Measurements from ENCODE around the gene HSF2. TPM values are rescaled to one million over a fixed set of nuclear protein-coding genes. Genes with fewer than 3 reads are reported as not detected.
A peak's percentile ranks its signal among the peaks of the same experiment; 100 is the strongest.
"Not testable (repeated sequence)": the region's sequence is repeated elsewhere in the genome, so short reads cannot be mapped to it uniquely, and the experiment has no call there.

HSF2 gene
- total RNA-seq, 1 experiment from 2014 or later: 36.8 TPM

DNA sequence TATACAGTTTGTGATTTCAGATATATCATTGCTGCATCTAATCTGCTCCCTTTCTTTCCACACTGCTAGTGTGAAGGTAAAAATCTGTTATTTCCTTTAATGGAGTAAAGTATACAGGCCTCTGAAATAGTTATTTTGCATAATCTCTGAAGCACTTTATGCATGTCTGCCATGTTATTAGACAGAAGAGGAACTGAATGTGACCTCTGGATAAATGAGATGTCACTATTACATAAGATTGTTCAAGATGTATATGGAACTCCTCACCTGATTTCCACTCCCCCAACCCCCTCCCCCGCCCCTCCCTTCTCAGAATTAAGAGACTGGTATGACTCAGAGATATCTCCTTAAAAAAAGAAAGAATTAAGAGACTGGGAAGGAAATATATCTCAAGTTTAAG, 45.8 kb downstream of the HSF2 start:
- H3K27me3 ChIP-seq (replicated peaks): no peaks in the 10 kb centered on the region
- H3K36me3 ChIP-seq: peaks cover 77% of the 10 kb centered on the region
- H3K9me3 ChIP-seq (replicated peaks): no peaks in the 10 kb centered on the region
- H3K27ac ChIP-seq: no peak overlapping the region
- no peak for DNase-seq (ENCODE audit: low read depth in 1 of 2, low spot score in 2 of 2)
- no peaks in the 10 kb centered on the region for H3K4me1 ChIP-seq (replicated peaks)
- no peak overlapping the region for H3K4me3 ChIP-seq

DNA sequence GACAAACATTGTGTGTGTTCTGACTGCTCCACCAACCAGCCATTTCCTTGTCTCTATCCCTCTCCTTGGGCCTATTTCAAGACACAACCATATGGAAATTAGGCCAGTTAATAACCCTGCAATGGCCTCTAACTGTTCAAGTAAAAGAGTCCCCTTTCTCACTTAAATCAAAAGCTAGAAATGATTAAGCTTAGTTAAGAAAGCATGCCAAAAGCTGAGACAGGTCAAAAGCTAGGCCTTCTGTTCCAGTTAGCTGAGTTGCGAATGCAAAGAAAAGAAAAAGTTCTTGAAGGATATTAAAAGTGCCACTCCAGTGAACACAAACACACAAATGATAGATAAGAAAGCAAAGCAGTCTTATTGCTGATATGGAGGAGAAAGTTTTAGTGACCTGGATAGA, 49.6 kb downstream of the HSF2 start:
- no peak for DNase-seq (ENCODE audit: low read depth in 1 of 2, low spot score in 2 of 2)
- Histone ChIP-seq H3K27me3 (replicated peaks) (no peaks in the 10 kb centered on the region), H3K36me3 (peaks cover 81% of the 10 kb centered on the region), H3K27ac (no peak overlapping the region), H3K4me3 (no peak overlapping the region), H3K4me1 (replicated peaks) (no peaks in the 10 kb centered on the region), H3K9me3 (replicated peaks) (no peaks in the 10 kb centered on the region)

DNA sequence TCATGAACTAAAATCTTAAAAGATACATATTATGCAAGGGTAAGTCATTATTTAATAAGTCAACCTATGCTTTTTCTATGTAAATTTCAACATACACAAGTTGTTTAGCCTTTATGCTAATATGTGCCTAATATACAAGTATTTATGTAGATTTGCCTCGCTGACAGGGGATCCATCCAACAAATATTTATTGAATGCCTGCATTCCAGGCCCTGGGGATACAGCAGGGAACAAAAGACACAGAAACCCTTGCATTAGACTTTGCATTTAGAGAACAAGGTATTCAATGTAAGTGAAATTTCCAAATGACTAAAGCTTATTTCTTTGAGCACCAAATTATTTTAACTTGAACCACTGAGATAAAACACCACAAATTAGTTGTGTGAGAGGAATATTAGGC, 53.1 kb downstream of the HSF2 start:
- Histone ChIP-seq H3K36me3 (peaks cover 92% of the 10 kb centered on the region), H3K4me3 (no peak overlapping the region), H3K4me1 (replicated peaks) (no peaks in the 10 kb centered on the region), H3K9me3 (replicated peaks) (no peaks in the 10 kb centered on the region), H3K27ac (no peak overlapping the region), H3K27me3 (replicated peaks) (no peaks in the 10 kb centered on the region)
- no peak for DNase-seq (ENCODE audit: low read depth in 1 of 2, low spot score in 2 of 2)

GRCh38 chr6:122454673-122455072, 55.2 kb downstream of the HSF2 start:
- no peaks in the 10 kb centered on the region for H3K9me3 ChIP-seq (replicated peaks)
- H3K27me3 ChIP-seq (replicated peaks): no peaks in the 10 kb centered on the region
- H3K4me3 ChIP-seq: no peak overlapping the region
- DNase-seq (ENCODE audit: low read depth in 1 of 2, low spot score in 2 of 2): no peak
- no peak overlapping the region for H3K27ac ChIP-seq
- H3K36me3 ChIP-seq: peaks cover 89% of the 10 kb centered on the region
- peaks cover 6% of the 10 kb centered on the region; the same call in 1 of the 2 replicates for H3K4me1 ChIP-seq (replicated peaks)

- not testable (repeated sequence) for H3K4me1 ChIP-seq (replicated peaks); H3K27me3 ChIP-seq (replicated peaks); H3K27ac ChIP-seq; H3K9me3 ChIP-seq (replicated peaks); H3K4me3 ChIP-seq; DNase-seq (ENCODE audit: low read depth in 1 of 2, low spot score in 2 of 2)
- H3K36me3 ChIP-seq: peaks cover 85% of the 10 kb centered on the region
These were observed 55.7 kb downstream of the HSF2 start for GRCh38 chr6:122455116-122455515.

DNA sequence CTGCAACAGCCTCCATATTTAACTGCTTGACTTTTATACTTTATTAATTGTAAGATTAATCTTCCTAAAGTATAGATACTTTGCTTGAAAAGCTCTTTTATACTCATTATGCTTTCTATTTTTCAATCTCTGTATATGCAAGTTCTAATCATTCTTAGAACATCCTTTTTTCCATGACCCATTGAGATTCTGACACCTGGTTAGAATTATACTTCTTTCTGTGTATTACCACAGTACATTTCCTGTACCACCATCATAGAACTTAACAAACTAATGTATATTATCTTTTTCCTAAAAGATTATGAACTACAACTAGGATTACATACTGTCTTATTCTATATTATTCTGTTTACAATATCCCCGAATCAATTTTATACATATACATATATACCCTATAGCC, 58.6 kb downstream of the HSF2 start:
- DNase-seq (ENCODE audit: low read depth in 1 of 2, low spot score in 2 of 2): no peak
- H3K9me3 ChIP-seq (replicated peaks): no peaks in the 10 kb centered on the region
- H3K4me1 ChIP-seq (replicated peaks): peaks cover 6% of the 10 kb centered on the region; the same call in 1 of the 2 replicates
- H3K27ac ChIP-seq: no peak overlapping the region
- no peaks in the 10 kb centered on the region for H3K27me3 ChIP-seq (replicated peaks)
- H3K36me3 ChIP-seq: peaks cover 58% of the 10 kb centered on the region
- no peak overlapping the region for H3K4me3 ChIP-seq

GRCh38 chr6:122459240-122459639, 59.8 kb downstream of the HSF2 start:
- H3K9me3 ChIP-seq (replicated peaks): no peaks in the 10 kb centered on the region
- H3K27ac ChIP-seq: no peak overlapping the region
- peaks cover 47% of the 10 kb centered on the region for H3K36me3 ChIP-seq
- H3K4me1 ChIP-seq (replicated peaks): peaks cover 6% of the 10 kb centered on the region; the same call in 1 of the 2 replicates
- H3K4me3 ChIP-seq: no peak overlapping the region
- no peak for DNase-seq (ENCODE audit: low read depth in 1 of 2, low spot score in 2 of 2)
- H3K27me3 ChIP-seq (replicated peaks): no peaks in the 10 kb centered on the region

DNA sequence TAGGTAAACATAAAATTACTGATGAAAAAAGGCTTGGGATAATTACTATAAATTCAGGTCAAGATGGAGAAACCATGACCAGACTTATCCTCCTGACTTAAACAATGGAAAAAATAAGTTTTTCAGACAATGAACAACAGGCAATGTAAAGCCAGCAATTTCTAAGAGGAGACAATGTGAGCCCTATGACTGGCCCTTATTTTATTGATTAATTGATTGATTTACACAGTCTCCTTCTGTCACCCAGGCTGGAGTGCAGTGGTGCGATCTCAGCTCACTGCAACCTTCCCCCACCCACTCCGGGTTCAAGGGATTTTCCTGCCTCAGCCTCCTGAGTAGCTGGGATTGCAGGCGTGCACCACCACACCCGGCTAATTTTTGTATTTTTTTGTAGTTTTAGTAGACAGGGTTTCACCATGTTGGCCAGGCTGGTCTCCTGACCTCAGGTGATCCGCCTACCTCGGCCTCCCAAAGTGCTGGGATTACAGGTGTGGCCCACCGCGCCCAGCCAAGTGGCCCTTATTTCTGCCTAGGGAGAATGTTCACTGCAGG, 60.5 kb downstream of the HSF2 start:
- H3K4me1 ChIP-seq (replicated peaks); H3K27ac ChIP-seq; DNase-seq (ENCODE audit: low read depth in 1 of 2, low spot score in 2 of 2); H3K27me3 ChIP-seq (replicated peaks); H3K9me3 ChIP-seq (replicated peaks); H3K4me3 ChIP-seq: not testable (repeated sequence)
- H3K36me3 ChIP-seq: peaks cover 40% of the 10 kb centered on the region

GRCh38 chr6:122461885-122462284, 62.4 kb downstream of the HSF2 start:
- Histone ChIP-seq H3K9me3 (replicated peaks) (no peaks in the 10 kb centered on the region), H3K27me3 (replicated peaks) (no peaks in the 10 kb centered on the region), H3K36me3 (peaks cover 27% of the 10 kb centered on the region), H3K4me3 (no peak overlapping the region), H3K27ac (no peak overlapping the region), H3K4me1 (replicated peaks) (peaks cover 6% of the 10 kb centered on the region; the same call in 1 of the 2 replicates)
- DNase-seq (ENCODE audit: low read depth in 1 of 2, low spot score in 2 of 2): no peak

- peak within 1 kb of the TSS; percentile 93 for H3K27ac ChIP-seq
These were observed 71.9 kb downstream of the HSF2 start, which contains the start of gene SERINC1 for GRCh38 chr6:122471107-122472021. TSS of gene SERINC1 (minus strand) at chr6:122471807. CDS start at chr6:122471737, 70 bp downstream.

GRCh38 chr6:122472022-122472340, 72.5 kb downstream of the HSF2 start:
- peak overlapping the region; percentile 81 for H3K4me3 ChIP-seq
- no peak for DNase-seq (ENCODE audit: low read depth in 1 of 2, low spot score in 2 of 2)

More at GRCh38 chr6:122471107-122472021, 71.9 kb downstream of the HSF2 start, which contains the start of gene SERINC1:
- peaks cover 9% of the 10 kb centered on the region; the same call in 1 of the 2 replicates for H3K4me1 ChIP-seq (replicated peaks)
- H3K27me3 ChIP-seq (replicated peaks): no peaks in the 10 kb centered on the region
- H3K36me3 ChIP-seq: peaks cover 10% of the 10 kb centered on the region
- no peaks in the 10 kb centered on the region for H3K9me3 ChIP-seq (replicated peaks)
- peak; percentile 91 to 92 for DNase-seq (ENCODE audit: low read depth in 1 of 2, low spot score in 2 of 2)
- peak within 1 kb of the TSS; percentile 81 for H3K4me3 ChIP-seq

DNA sequence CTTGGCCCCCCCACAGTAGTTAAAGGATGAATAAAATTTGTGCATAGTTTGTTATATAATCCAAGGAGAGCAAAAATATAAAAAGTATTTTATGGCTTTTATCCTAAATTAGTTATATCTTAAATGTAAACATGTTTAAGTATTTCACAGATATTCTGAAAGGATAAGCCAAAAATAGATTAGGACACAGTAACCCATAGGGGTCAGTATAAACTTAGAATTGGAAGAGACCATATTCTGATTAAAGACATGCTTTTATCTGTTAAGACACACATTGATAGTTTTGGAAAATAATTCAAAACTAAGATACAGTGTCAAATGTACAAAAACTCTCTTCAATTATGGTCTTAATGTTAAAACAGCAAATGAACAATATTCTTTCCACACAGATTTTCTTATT, 76.7 kb downstream of the HSF2 start:
- Histone ChIP-seq H3K27me3 (replicated peaks) (no peaks in the 10 kb centered on the region), H3K36me3 (peaks cover 3% of the 10 kb centered on the region), H3K4me3 (no peak overlapping the region), H3K4me1 (replicated peaks) (no peaks in the 10 kb centered on the region), H3K27ac (no peak overlapping the region), H3K9me3 (replicated peaks) (no peaks in the 10 kb centered on the region)
- no peak for DNase-seq (ENCODE audit: low read depth in 1 of 2, low spot score in 2 of 2)

More at GRCh38 chr6:122472022-122472340, 72.5 kb downstream of the HSF2 start:
- Histone ChIP-seq H3K36me3 (peaks cover 7% of the 10 kb centered on the region), H3K27me3 (replicated peaks) (no peaks in the 10 kb centered on the region), H3K4me1 (replicated peaks) (peaks cover 9% of the 10 kb centered on the region; the same call in 1 of the 2 replicates), H3K9me3 (replicated peaks) (no peaks in the 10 kb centered on the region), H3K27ac (peak overlapping the region; percentile 93)

DNA sequence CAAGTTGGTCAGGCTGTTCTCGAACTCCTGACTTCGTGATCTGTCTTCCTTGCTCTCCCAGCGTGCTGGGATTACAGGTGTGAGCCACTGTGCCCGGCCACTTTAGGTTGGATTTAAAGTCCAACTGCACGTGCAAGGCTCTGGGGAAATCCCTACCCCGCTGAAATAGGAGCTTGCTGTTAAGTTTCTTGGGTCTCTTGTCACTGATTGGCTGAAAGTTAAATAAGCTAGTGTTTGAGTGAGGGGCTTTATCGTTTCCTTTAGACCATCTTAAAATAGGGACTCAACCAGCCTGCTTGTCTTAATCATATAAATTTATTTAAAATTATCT, 83.3 kb downstream of the HSF2 start:
- H3K9me3 ChIP-seq (replicated peaks): no peaks in the 10 kb centered on the region
- no peak for DNase-seq (ENCODE audit: low read depth in 1 of 2, low spot score in 2 of 2)
- H3K4me3 ChIP-seq: no peak overlapping the region
- no peaks in the 10 kb centered on the region for H3K4me1 ChIP-seq (replicated peaks)
- no peak overlapping the region for H3K27ac ChIP-seq
- no peaks in the 10 kb centered on the region for H3K36me3 ChIP-seq
- H3K27me3 ChIP-seq (replicated peaks): no peaks in the 10 kb centered on the region; the same call in 1 of the 2 replicates
